ENCODE data around the gene NPTX1. TPM values are rescaled to one million over a fixed set of nuclear protein-coding genes. Genes with fewer than 3 reads are reported as not detected.

NPTX1 gene
- total RNA-seq, 2 donors from 2014 or later: 0.83 to 6.1 TPM

DNA sequence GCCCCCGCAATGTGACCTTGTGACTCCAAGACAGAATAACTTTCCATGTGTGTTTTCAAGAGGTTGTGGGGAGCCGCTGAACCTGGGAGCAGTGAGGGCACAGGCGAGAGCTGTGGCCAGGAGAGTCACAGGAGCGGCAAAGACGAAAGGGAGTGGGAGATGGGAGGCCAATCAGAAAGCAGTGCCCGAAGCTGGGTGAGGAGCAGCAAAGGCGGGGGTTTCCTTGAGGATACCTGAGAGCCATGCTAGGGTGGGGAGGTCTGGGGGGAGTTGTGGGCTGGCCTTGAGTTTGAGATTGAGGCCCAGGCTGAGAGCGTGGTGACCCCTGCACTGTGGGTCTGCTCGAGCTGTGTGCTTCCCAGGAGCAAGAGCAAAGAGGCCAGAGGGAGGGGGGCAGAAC lies 23.2 kb upstream of the NPTX1 start:
- Mint-ChIP-seq H3K27ac (no peak overlapping the region), H3K4me3 (no peak overlapping the region), H3K4me1 (ENCODE audit: low read depth) (peaks cover 7% of the 10 kb centered on the region), H3K27me3 (ENCODE audit: low read depth) (peaks cover 33% of the 10 kb centered on the region), H3K36me3 (ENCODE audit: insufficient read depth in 2 of 2) (no peaks in the 10 kb centered on the region), H3K9me3 (peaks cover 0 to 2% of the 10 kb centered on the region in 2 donors)
- DNase-seq (no peak), ATAC-seq (replicated peaks in 1 of 2) (no peak)

DNA sequence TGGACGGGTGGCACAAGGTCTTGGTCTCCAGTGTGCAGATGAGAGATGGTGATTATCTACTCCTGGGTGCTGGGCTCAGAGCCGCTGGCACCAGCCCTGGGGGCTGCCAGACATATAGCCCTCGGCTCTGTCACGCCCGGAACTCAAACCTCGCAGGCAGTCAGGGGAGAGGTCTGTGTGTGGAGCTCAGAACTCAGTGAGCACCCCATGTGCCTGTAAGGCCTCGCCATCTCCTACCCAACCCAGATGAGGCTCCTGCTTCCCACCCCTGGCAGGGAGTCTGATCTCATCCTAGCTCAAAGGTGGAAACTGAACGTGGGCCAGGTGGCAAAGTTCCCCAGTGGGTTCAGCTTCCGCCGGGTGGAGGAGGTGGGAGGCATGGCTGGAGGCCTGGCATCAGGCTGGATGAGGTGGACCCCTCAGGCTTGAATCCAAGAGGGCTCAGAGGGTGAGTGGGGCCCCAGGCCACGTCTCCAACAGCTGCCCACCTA lies 22.6 kb upstream of the NPTX1 start:
- H3K4me1 Mint-ChIP-seq (ENCODE audit: low read depth): peaks cover 7% of the 10 kb centered on the region
- H3K9me3 Mint-ChIP-seq: peaks cover 0 to 2% of the 10 kb centered on the region in 2 donors
- DNase-seq (no peak), ATAC-seq (replicated peaks in 1 of 2) (no peak)
- H3K36me3 Mint-ChIP-seq (ENCODE audit: insufficient read depth in 2 of 2): no peaks in the 10 kb centered on the region
- H3K27ac Mint-ChIP-seq: no peak overlapping the region
- no peak overlapping the region for H3K4me3 Mint-ChIP-seq
- H3K27me3 Mint-ChIP-seq (ENCODE audit: low read depth): peaks cover 28% of the 10 kb centered on the region

GRCh38 chr17:80498242-80498919 lies 22.0 kb upstream of the NPTX1 start:
- Mint-ChIP-seq H3K9me3 (peaks cover 0 to 2% of the 10 kb centered on the region in 2 donors), H3K4me3 (no peak overlapping the region), H3K27ac (no peak overlapping the region), H3K27me3 (ENCODE audit: low read depth) (peaks cover 24% of the 10 kb centered on the region), H3K4me1 (ENCODE audit: low read depth) (peaks cover 7% of the 10 kb centered on the region), H3K36me3 (ENCODE audit: insufficient read depth in 2 of 2) (no peaks in the 10 kb centered on the region)
- no peak for DNase-seq
- no peak for ATAC-seq (replicated peaks in 1 of 2)

GRCh38 chr17:80497726-80498241 lies 21.4 kb upstream of the NPTX1 start:
- Mint-ChIP-seq H3K27me3 (ENCODE audit: low read depth) (peaks cover 28% of the 10 kb centered on the region), H3K4me3 (no peak overlapping the region)

GRCh38 chr17:80494547-80494946 lies 18.1 kb upstream of the NPTX1 start:
- no peak overlapping the region for H3K27ac Mint-ChIP-seq

More at GRCh38 chr17:80497726-80498241, 21.4 kb upstream of the NPTX1 start:
- Mint-ChIP-seq H3K36me3 (ENCODE audit: insufficient read depth in 2 of 2) (no peaks in the 10 kb centered on the region), H3K9me3 (peaks cover 0 to 2% of the 10 kb centered on the region in 2 donors), H3K4me1 (ENCODE audit: low read depth) (peaks cover 7% of the 10 kb centered on the region), H3K27ac (no peak overlapping the region)
- no peak for DNase-seq
- peak; percentile 37 to 49 for ATAC-seq (replicated peaks in 1 of 2)

DNA sequence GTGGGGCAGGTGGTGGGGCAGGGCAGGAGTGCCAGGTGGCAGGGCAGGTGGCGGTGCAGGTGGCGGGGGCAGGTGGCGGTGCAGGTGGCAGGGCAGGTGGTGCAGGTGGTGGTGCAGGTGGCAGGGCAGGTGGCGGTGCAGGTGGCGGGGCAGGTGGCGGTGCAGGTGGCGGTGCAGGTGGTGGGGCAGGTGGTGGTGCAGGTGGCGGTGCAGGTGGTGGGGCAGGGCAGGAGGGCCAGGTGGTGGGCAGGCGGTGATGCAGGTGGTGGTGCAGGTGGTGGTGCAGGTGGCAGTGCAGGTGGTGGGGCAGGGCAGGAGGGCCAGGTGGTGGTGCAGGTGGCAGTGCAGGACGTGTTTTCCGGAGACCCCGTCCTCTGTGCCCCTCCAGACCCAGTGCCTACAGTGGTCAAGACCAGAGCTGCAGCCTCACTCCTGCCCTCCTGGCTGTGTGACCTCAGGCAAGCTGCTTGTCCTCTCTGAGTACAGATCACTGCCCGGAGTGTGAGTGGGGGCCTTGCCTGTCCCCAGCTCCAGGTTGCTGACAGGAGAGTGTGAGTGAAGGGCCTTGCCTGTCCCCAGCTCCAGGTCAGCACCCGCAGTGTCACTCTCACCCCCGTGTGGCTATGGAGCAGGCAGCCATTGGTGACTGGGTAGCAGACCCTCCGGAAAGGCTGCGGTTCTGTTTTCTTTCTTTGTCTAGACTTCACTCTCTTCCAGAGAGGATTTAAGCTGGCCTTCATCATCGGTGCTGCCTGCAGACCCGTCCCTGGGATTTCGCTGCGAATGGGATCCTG lies 16.1 kb upstream of the NPTX1 start:
- ATAC-seq (replicated peaks in 1 of 2) (no peak), DNase-seq (no peak)
- Mint-ChIP-seq H3K27me3 (ENCODE audit: low read depth) (peaks cover 27% of the 10 kb centered on the region), H3K27ac (no peak overlapping the region), H3K4me1 (ENCODE audit: low read depth) (peaks cover 5% of the 10 kb centered on the region), H3K9me3 (no peaks in the 10 kb centered on the region), H3K36me3 (ENCODE audit: insufficient read depth in 2 of 2) (no peaks in the 10 kb centered on the region), H3K4me3 (no peak overlapping the region)

More at GRCh38 chr17:80494547-80494946, 18.1 kb upstream of the NPTX1 start:
- no peaks in the 10 kb centered on the region for H3K36me3 Mint-ChIP-seq (ENCODE audit: insufficient read depth in 2 of 2)
- ATAC-seq (replicated peaks in 1 of 2): no peak
- H3K9me3 Mint-ChIP-seq: peaks cover 0 to 2% of the 10 kb centered on the region in 2 donors
- peaks cover 7% of the 10 kb centered on the region for H3K4me1 Mint-ChIP-seq (ENCODE audit: low read depth)
- peaks cover 30% of the 10 kb centered on the region for H3K27me3 Mint-ChIP-seq (ENCODE audit: low read depth)
- no peak for DNase-seq
- no peak overlapping the region for H3K4me3 Mint-ChIP-seq

DNA sequence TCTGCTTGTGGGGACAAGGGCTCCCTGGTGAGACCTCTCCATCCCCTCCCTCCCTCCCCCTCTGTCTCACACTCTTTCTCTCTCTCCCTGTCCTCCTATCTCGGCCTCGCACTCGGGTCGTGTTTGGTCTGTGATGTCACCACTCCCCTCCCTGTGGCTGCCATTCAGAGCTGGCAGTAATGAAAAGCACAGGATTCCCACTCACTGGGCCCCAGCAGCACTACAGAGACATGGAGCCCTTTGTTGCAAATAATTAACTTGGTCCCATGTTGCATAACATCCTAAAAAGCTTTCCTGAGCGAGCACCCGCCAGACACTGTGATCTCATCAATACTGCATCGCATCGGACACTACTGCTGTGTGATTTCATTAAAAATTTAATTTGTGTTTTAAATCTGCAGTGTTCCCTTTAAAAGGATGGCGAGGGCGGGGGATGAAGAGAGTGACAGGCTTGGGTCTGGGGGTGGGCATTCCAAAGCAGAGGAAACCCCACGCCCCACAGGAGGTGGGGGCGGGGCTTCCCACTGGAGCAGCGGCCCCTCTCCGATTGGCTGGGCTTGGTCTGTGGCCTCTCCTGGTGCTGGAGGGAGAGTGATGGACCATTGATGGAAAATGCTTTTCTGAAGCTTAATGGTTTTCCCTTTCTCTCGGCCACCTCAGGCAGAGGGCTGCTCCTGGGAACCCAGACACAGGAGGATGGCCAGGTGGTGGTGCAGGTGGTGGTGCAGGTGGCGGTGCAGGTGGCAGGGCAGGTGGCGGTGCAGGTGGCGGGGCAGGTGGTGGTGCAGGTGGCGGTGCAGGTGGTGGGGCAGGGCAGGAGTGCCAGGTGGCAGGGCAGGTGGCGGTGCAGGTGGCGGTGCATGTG lies 15.3 kb upstream of the NPTX1 start:
- H3K4me1 Mint-ChIP-seq (ENCODE audit: low read depth): no peaks in the 10 kb centered on the region
- no peaks in the 10 kb centered on the region for H3K9me3 Mint-ChIP-seq
- H3K36me3 Mint-ChIP-seq (ENCODE audit: insufficient read depth in 2 of 2): no peaks in the 10 kb centered on the region
- no peak overlapping the region for H3K4me3 Mint-ChIP-seq
- ATAC-seq (replicated peaks in 1 of 2) (no peak), DNase-seq (no peak)
- H3K27ac Mint-ChIP-seq: no peak overlapping the region
- H3K27me3 Mint-ChIP-seq (ENCODE audit: low read depth): peaks cover 28% of the 10 kb centered on the region

DNA sequence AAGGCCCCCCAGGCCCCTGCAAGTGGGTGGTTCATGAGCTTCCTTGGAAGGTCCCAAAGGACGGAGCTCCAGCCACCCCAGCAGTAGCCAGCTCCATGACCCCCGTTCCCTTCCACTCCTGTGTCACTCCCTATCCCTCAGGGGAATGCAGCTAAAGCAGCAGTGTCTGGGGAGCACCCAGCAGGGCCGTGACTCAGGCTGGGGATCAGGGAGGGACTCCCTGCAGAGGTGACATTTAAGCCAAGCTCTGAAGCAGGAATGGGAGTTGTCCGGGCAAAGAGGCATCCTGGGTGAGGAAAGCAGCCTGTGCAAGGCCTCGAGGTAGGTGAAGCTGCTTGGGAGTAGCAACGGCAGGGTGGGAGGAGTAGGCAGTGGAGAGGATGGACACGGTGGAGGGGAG lies 11.1 kb upstream of the NPTX1 start:
- H3K27me3 Mint-ChIP-seq (ENCODE audit: low read depth): peaks cover 35% of the 10 kb centered on the region
- H3K4me1 Mint-ChIP-seq (ENCODE audit: low read depth): no peaks in the 10 kb centered on the region
- ATAC-seq (replicated peaks in 1 of 2) (no peak), DNase-seq (no peak)
- H3K36me3 Mint-ChIP-seq (ENCODE audit: insufficient read depth in 2 of 2): no peaks in the 10 kb centered on the region
- H3K4me3 Mint-ChIP-seq: no peak overlapping the region
- H3K9me3 Mint-ChIP-seq: no peaks in the 10 kb centered on the region
- no peak overlapping the region for H3K27ac Mint-ChIP-seq

GRCh38 chr17:80486692-80487091 lies 10.3 kb upstream of the NPTX1 start:
- H3K27me3 Mint-ChIP-seq (ENCODE audit: low read depth): peaks cover 39% of the 10 kb centered on the region
- ATAC-seq (replicated peaks in 1 of 2) (no peak), DNase-seq (no peak)
- no peaks in the 10 kb centered on the region for H3K4me1 Mint-ChIP-seq (ENCODE audit: low read depth)
- H3K4me3 Mint-ChIP-seq: no peak overlapping the region
- H3K36me3 Mint-ChIP-seq (ENCODE audit: insufficient read depth in 2 of 2): no peaks in the 10 kb centered on the region
- H3K27ac Mint-ChIP-seq: no peak overlapping the region
- no peaks in the 10 kb centered on the region for H3K9me3 Mint-ChIP-seq

DNA sequence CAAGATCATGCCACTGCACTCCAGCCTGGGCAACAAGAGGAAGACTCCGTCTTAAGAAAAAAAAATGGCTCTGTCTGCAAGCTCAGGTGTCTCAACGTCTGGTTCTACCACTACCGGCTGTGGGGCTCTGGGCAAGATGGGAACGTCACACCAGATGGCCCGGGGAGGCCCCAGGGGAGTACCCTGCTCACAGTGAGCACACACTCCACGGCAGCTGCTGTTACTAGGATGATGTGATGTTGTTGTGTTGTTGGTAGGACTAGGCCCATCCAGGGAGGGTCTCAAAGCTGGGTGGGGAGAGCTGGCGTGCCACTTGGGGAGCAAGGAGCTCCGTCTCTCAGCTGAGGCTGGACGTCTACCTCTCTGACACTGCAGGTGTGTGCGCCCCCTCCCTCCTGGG lies 9.4 kb upstream of the NPTX1 start:
- H3K9me3 Mint-ChIP-seq: no peaks in the 10 kb centered on the region
- ATAC-seq (replicated peaks in 1 of 2): no peak
- H3K27ac Mint-ChIP-seq: no peak overlapping the region
- DNase-seq: no peak
- no peaks in the 10 kb centered on the region for H3K36me3 Mint-ChIP-seq (ENCODE audit: insufficient read depth in 2 of 2)
- H3K27me3 Mint-ChIP-seq (ENCODE audit: low read depth): peaks cover 43% of the 10 kb centered on the region
- H3K4me3 Mint-ChIP-seq: no peak overlapping the region
- H3K4me1 Mint-ChIP-seq (ENCODE audit: low read depth): no peaks in the 10 kb centered on the region

DNA sequence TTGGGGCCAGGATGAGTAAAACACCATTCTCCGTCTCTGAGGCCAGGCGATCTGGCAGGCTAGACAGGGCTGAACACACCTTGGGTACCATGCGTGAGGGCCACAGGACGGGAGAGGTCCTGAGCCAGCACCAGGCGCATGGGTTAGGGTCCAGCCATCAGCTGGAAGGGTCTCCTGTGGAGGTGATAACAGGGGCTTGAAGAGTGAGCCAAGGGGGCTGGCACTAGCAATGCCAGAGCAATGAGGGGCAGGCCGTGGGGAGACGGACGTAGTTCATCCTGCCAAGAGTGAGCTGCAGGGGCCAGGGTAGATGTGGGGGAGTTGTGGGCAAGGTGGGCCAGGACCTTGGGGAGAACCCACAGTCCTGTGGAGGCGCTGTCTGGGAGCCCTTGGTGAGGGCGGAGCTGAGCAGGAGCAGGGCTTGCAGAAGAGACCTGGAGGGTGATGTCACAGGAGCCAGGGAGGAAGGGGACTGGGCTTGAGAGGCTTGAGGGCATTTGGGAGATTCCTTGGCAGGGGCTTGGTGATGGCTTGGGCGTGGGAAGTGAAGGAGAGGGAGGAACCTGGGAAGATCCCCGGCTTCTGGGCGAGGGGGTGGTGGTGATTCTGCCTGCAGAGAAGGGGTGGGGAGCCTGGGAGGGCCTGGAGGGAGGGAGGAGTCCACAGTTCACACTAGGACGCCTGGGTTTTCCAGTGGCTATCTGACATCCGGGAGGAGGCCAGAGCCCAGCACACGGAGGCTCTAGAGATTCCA lies 6.3 kb upstream of the NPTX1 start:
- Mint-ChIP-seq H3K4me1 (ENCODE audit: low read depth) (no peaks in the 10 kb centered on the region), H3K27me3 (ENCODE audit: low read depth) (peaks cover 65% of the 10 kb centered on the region), H3K9me3 (no peaks in the 10 kb centered on the region), H3K36me3 (ENCODE audit: insufficient read depth in 2 of 2) (no peaks in the 10 kb centered on the region), H3K27ac (no peak overlapping the region), H3K4me3 (no peak overlapping the region)
- ATAC-seq (replicated peaks in 1 of 2): no peak
- no peak for DNase-seq

DNA sequence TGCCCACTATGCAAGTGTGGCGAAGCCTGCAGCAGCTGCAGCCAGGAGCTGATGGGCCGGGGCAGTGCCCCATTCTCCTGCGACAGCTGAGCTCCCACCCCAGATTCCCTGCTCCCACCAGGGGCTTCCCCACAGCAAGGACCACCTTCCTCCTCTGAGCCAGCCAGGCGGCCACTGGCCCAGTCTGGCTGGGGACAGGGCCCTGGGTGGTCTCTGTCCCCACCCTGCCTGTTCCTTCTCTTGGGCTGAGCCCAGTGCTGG lies 5.6 kb upstream of the NPTX1 start:
- Mint-ChIP-seq H3K36me3 (ENCODE audit: insufficient read depth in 2 of 2) (no peaks in the 10 kb centered on the region), H3K9me3 (no peaks in the 10 kb centered on the region), H3K4me1 (ENCODE audit: low read depth) (no peaks in the 10 kb centered on the region), H3K27ac (no peak overlapping the region), H3K4me3 (no peak overlapping the region), H3K27me3 (ENCODE audit: low read depth) (peaks cover 58% of the 10 kb centered on the region)
- ATAC-seq (replicated peaks in 1 of 2) (no peak), DNase-seq (no peak)

Measured in activated T-cell treated with anti-CD3 and anti-CD28 coated beads, Interleukin-2, amount 50 U/mL, for 72 hours (primary cell).